Suppressor macrophage treated with lipopolysaccharide for 1 hour (primary cell): Measurements from ENCODE around the gene YBX1.

Source experiments
- DNase-seq, 3 donors: peaks; one replicate each; pipeline ENCODE4 v3.0.0-alpha.2; 2020 to 2022

YBX1 gene

GRCh38 chr1:42735477-42736105 is 53.4 kb downstream of the YBX1 start:
- DNase-seq = no peak

GRCh38 chr1:42736152-42736551 is 53.9 kb downstream of the YBX1 start:
- DNase-seq = peak; percentile 50 to 63 (median 52)

- no peak for DNase-seq
These were observed 54.5 kb downstream of the YBX1 start for GRCh38 chr1:42736571-42737200.

GRCh38 chr1:42737257-42737656 is 55.0 kb downstream of the YBX1 start:
- peak; percentile 51 to 58 (median 56) for DNase-seq

- DNase-seq = no peak
These were observed 55.9 kb downstream of the YBX1 start for GRCh38 chr1:42737986-42738677.

GRCh38 chr1:42738678-42739226 is 56.5 kb downstream of the YBX1 start:
- DNase-seq = no peak

- peak in 1 of 3 donors; percentile 32 for DNase-seq
These were observed 57.8 kb downstream of the YBX1 start, which contains the start of gene CLDN19 for GRCh38 chr1:42739753-42740700. Gene CLDN19 (minus strand): TSS chr1:42740236. CDS start chr1:42740063, 173 bp downstream.

- no peak for DNase-seq
These were observed 58.8 kb downstream of the YBX1 start for GRCh38 chr1:42740851-42741580.

- DNase-seq = no peak
These were observed 59.5 kb downstream of the YBX1 start for GRCh38 chr1:42741706-42742105.

- DNase-seq = no peak
These were observed 59.9 kb downstream of the YBX1 start for GRCh38 chr1:42742141-42742540.

GRCh38 chr1:42742617-42743316 is 60.5 kb downstream of the YBX1 start:
- no peak for DNase-seq

GRCh38 chr1:42743317-42744147 is 61.3 kb downstream of the YBX1 start:
- DNase-seq = no peak

- no peak for DNase-seq
These were observed 61.9 kb downstream of the YBX1 start for GRCh38 chr1:42744148-42744413.

GRCh38 chr1:42745851-42746250 is 63.6 kb downstream of the YBX1 start:
- no peak for DNase-seq

GRCh38 chr1:42746436-42747105 is 64.4 kb downstream of the YBX1 start:
- DNase-seq = no peak

- DNase-seq = peak in 1 of 3 donors; percentile 69
These were observed 64.9 kb downstream of the YBX1 start for GRCh38 chr1:42747125-42747524.

- no peak for DNase-seq
These were observed 65.8 kb downstream of the YBX1 start for GRCh38 chr1:42748021-42748420.

GRCh38 chr1:42748461-42749410 is 66.5 kb downstream of the YBX1 start:
- peak; percentile 35 to 61 (median 59) for DNase-seq

- DNase-seq = no peak
These were observed 67.8 kb downstream of the YBX1 start for GRCh38 chr1:42750041-42750440.
